A549 (cell line): ENCODE results near the gene PCDHGA5. TPM values are rescaled to one million over a fixed set of nuclear protein-coding genes. Genes with fewer than 3 reads are reported as not detected.

Experiments used
- ATAC-seq, 2 experiments: fragments of 200-7000 bp in 1 of 2; fragments of >200 bp in 1 of 2; cut with Nextera tagmentation in 1 of 2; cut with Tn5 transposase in 1 of 2; 3 replicates each; pipeline versions ENCODE4 v1.8.0 to v1.9.1; 2018 to 2020; ENCODE audit warnings: mild to moderate bottlenecking in 1 of 2, moderate library complexity in 1 of 2
- CTCF ChIA-PET: fragments of 300-600 bp; sonication (Branson Sonifier 250); formaldehyde crosslinking; extraction: SDS; loops from one replicate; lab custom pipeline; 2021; ENCODE audit warnings: antibody characterized with exemption, inconsistent platforms; lab: Yijun Ruan, JAX
- POLR2A ChIA-PET: fragments of 350-600 bp; formaldehyde crosslinking; extraction: SDS; loops from one replicate; lab custom pipeline; 2021; ENCODE audit warnings: antibody characterized with exemption, inconsistent platforms; lab: Yijun Ruan, JAX
- DNase-seq, 2 experiments: peaks; one replicate each; pipeline versions ENCODE4 v3.0.0 to v3.0.0-alpha.2; 2011 to 2016; ENCODE audit warnings: low read depth in 1 of 2, low spot score in 1 of 2
- FAIRE-seq: peaks from 2 replicates; lab custom pipeline; 2011; peaks lifted over from hg19 to GRCh38; lab: Jason Lieb, UNC
- H3K27ac ChIP-seq, 2 experiments: fragments of >200 bp; sonication (Bioruptor Twin); formaldehyde crosslinking; 3 replicates each; pipeline ENCODE4 v1.5.1; 2016 to 2017
- H3K4me1 ChIP-seq: fragments of >200 bp; sonication (Bioruptor Twin); formaldehyde crosslinking; 3 replicates; pipeline ENCODE4 v1.6.1; 2016
- H3K4me2 ChIP-seq: fragments of >200 bp; sonication (Bioruptor Twin); formaldehyde crosslinking; 3 replicates; pipeline ENCODE4 v1.6.1; 2016
- H3K4me3 ChIP-seq: fragments of >200 bp; sonication (Bioruptor Twin); formaldehyde crosslinking; 3 replicates; pipeline ENCODE4 v1.5.1; 2016
- H3K9me3 ChIP-seq: fragments of >200 bp; sonication (Bioruptor Twin); formaldehyde crosslinking; 3 replicates; pipeline ENCODE4 v1.6.1; 2016
- CHD4 ChIP-seq: fragments of 200-600 bp; sonication (generic); IDR thresholded peaks from 2 replicates; pipeline ENCODE4 v1.6.1; 2016; ENCODE audit warnings: antibody characterized with exemption, mild to moderate bottlenecking, borderline replicate concordance
- CTCF ChIP-seq: fragments of >200 bp; sonication (Bioruptor Twin); formaldehyde crosslinking; IDR thresholded peaks from 3 replicates; pipeline ENCODE4 v1.5.1; 2016
- EHF ChIP-seq: fragments of 250-450 bp; sonication (Bioruptor Pico); IDR thresholded peaks from 2 replicates; pipeline ENCODE4 v1.5.0; 2020; ENCODE audit warnings: mild to moderate bottlenecking
- EP300 ChIP-seq, 2 experiments: fragments of >200 bp; sonication (Bioruptor Twin); formaldehyde crosslinking; IDR thresholded peaks; 2 replicates in 1 of 2; 3 replicates in 1 of 2; pipeline ENCODE4 v1.6.1; 2016 to 2017
- FOSB ChIP-seq: fragments of 250-450 bp; sonication (Bioruptor Pico); IDR thresholded peaks from 2 replicates; pipeline ENCODE4 v1.5.0; 2020; ENCODE audit warnings: mild to moderate bottlenecking, moderate library complexity
- HDAC2 ChIP-seq: fragments of 200-600 bp; sonication (generic); IDR thresholded peaks from 2 replicates; pipeline ENCODE4 v1.6.1; 2016
- HMGXB4 ChIP-seq: fragments of 250-450 bp; sonication (Bioruptor Pico); IDR thresholded peaks from 2 replicates; pipeline ENCODE4 v1.5.0; 2021; ENCODE audit warnings: mild to moderate bottlenecking, moderate library complexity, borderline replicate concordance
- JUN ChIP-seq, 2 experiments: fragments of >200 bp; sonication (Bioruptor Twin); formaldehyde crosslinking; IDR thresholded peaks; 2 replicates in 1 of 2; 3 replicates in 1 of 2; pipeline ENCODE4 v1.6.1; 2016 to 2017
- PBX3 ChIP-seq: IDR thresholded peaks from 2 replicates; pipeline ENCODE4 v1.6.1; 2012
- POLR2A ChIP-seq: IDR thresholded peaks from 2 replicates; pipeline ENCODE4 v1.6.1; 2012; ENCODE audit warnings: mild to moderate bottlenecking, low read length
- RAD21 ChIP-seq, 2 experiments: fragments of >200 bp in 1 of 2; sonication (Bioruptor Twin) in 1 of 2; formaldehyde crosslinking in 1 of 2; IDR thresholded peaks in 1 of 2; conservative IDR thresholded peaks in 1 of 2; 2 replicates in 1 of 2; 3 replicates in 1 of 2; pipeline ENCODE4 v1.6.1; 2012 to 2018; ENCODE audit warnings: inconsistent platforms in 1 of 2
- RCOR1 ChIP-seq: fragments of 150-350 bp; IDR thresholded peaks from 2 replicates; pipeline ENCODE4 v1.6.1; 2014; ENCODE audit warnings: antibody characterized with exemption, low read length, low read depth
- TFCP2L1 ChIP-seq: fragments of 250-450 bp; sonication (Bioruptor Pico); IDR thresholded peaks from 2 replicates; pipeline ENCODE4 v1.5.0; 2021; ENCODE audit warnings: mild to moderate bottlenecking
- USF2 ChIP-seq: fragments of 450-650 bp; IDR thresholded peaks from 2 replicates; pipeline ENCODE4 v1.6.1; 2014; ENCODE audit warnings: antibody characterized with exemption
- ZFP36 ChIP-seq: fragments of 450-650 bp; IDR thresholded peaks from 2 replicates; pipeline ENCODE4 v1.6.1; 2014; ENCODE audit warnings: borderline replicate concordance; ENCODE audit not compliant: partially characterized antibody
- WGBS: methylation state at CpG from one replicate; pipeline ENCODE4 v1.1.6; 2017; ENCODE audit errors: missing lambda C conversion rate; 5-methylcytosine and 5-hydroxymethylcytosine counted together
- polyA plus RNA-seq, 4 experiments: library from polyadenylated mRNA; depleted of rRNA in 3 of 4; stranded (reverse); fragments of >200 nt; fragmentation: RNase III in 1 of 4; extraction: RNeasy Plus Mini Kit Qiagen cat#74134 plus additional on column Dnase treatment in 1 of 4; gene quantifications; 2 replicates in 3 of 4; 3 replicates in 1 of 4; pipeline ENCODE4 v1.2.3, GENCODE V29; 2011 to 2017

Gene PCDHGA5
- polyA plus RNA-seq, 2 of the 4 experiments (the other 2 are of a cell fraction), result 0.13 to 0.37 TPM

- H3K4me3 ChIP-seq, result no peak overlapping the region
- no peaks in the 10 kb centered on the region for H3K4me1 ChIP-seq
- no peak for TF ChIP-seq USF2
- no peak for TF ChIP-seq RCOR1
- TF ChIP-seq HMGXB4 (CRISPR knock-in tag), result no peak
- no peak for TF ChIP-seq EP300 (IDR thresholded peaks at IDR 0.05)
- TF ChIP-seq ZFP36, result no peak
- TF ChIP-seq POLR2A, result no peak
- no peak for TF ChIP-seq HDAC2
- TF ChIP-seq PBX3, result no peak
- TF ChIP-seq CTCF, result no peak
- TF ChIP-seq EHF, result no peak
- TF ChIP-seq FOSB (CRISPR knock-in tag), result no peak
- no peak for ATAC-seq
- FAIRE-seq, result no peak
- peaks cover 66% of the 10 kb centered on the region for H3K9me3 ChIP-seq
- CTCF ChIA-PET, result interaction anchor here (1.1 to 1.2 kb wide), 2 partner anchors 15 to 201 kb away, joined by 3 read pairs; no protein-coding TSS in a partner anchor
- DNase-seq, result no peak
- no peak overlapping the region for H3K27ac ChIP-seq
- POLR2A ChIA-PET, result no interaction called here
- no peak overlapping the region for H3K4me2 ChIP-seq
Measured at GRCh38 chr5:141362719-141363118, 1.2 kb upstream of the PCDHGA5 start.

GRCh38 chr5:141366016-141366896, 2.3 kb downstream of the PCDHGA5 start:
- H3K9me3 ChIP-seq, result peaks cover 47% of the 10 kb centered on the region
- H3K27ac ChIP-seq, result no peak overlapping the region
- POLR2A ChIA-PET, result no interaction called here
- 66% methylated on average over 10 of the region's 46 CpGs for WGBS
- CTCF ChIA-PET, result interaction anchor here (1.7 to 2.9 kb wide), 2 partner anchors 192 to 201 kb away, joined by 4 to 10 read pairs; no protein-coding TSS in a partner anchor
- H3K4me2 ChIP-seq, result no peak overlapping the region
- no peak overlapping the region for H3K4me3 ChIP-seq
- H3K4me1 ChIP-seq, result no peaks in the 10 kb centered on the region
- TF ChIP-seq TFCP2L1 (no peak), CHD4 (no peak)
- TF ChIP-seq, all 56 proteins: peak for 0
- no peak for ATAC-seq
- FAIRE-seq, result no peak
- DNase-seq, result no peak

- POLR2A ChIA-PET, result interaction anchor here (0.6 to 1.7 kb wide), 5 partner anchors 13 to 606 kb away, joined by 3 to 8 read pairs (median 4); partner anchors contain the start of genes PCDHGA7 and TAF7
Measured at GRCh38 chr5:141369994-141370848, 6.3 kb downstream of the PCDHGA5 start, which contains the start of gene PCDHGB3. Gene PCDHGB3 (plus strand): TSS chr5:141370242. CDS start chr5:141370395, 153 bp downstream.

More at GRCh38 chr5:141369994-141370848, 6.3 kb downstream of the PCDHGA5 start, which contains the start of gene PCDHGB3:
- Histone ChIP-seq H3K27ac (peak within 1 kb of the TSS; percentile 2 to 54; a peak in 2 of 6 replicates), H3K9me3 (peaks cover 55% of the 10 kb centered on the region), H3K4me1 (no peaks in the 10 kb centered on the region), H3K4me3 (peak within 1 kb of the TSS; percentile 29)
- peak; percentile 90 to 96 for ATAC-seq
- DNase-seq, result peak in 1 of 2 experiments; percentile 55
- no peak for FAIRE-seq
- 49% methylated on average over 32 of the region's 32 CpGs for WGBS
- CTCF ChIA-PET, result interaction anchor here (0.5 to 3.5 kb wide), 27 partner anchors 10 to 587 kb away, joined by 3 to 21 read pairs (median 4); partner anchors contain the start of genes PCDHGA7, PCDHGA8, PCDHGB1 and PCDHGB4
- TF ChIP-seq RAD21 (conservative IDR thresholded peaks at IDR 0.05 in 1 of 2, IDR thresholded peaks at IDR 0.05 in 1 of 2), result peak; percentile 50 to 52
- TF ChIP-seq CTCF, result peak; percentile 28; the same call in 2 of the 3 replicates
- TF ChIP-seq JUN (IDR thresholded peaks at IDR 0.05), result no peak
- TF ChIP-seq, all 56 proteins: peak for 2
- H3K4me2 ChIP-seq, result peak within 1 kb of the TSS; percentile 60
